Kidney epithelial cell (primary cell): ENCODE data around the gene CCNG2. TPM values are rescaled to one million over a fixed set of nuclear protein-coding genes. Genes with fewer than 3 reads are reported as not detected.

Experiments
- DNase-seq: peaks from one replicate; pipeline ENCODE4 v3.0.0-alpha.2; 2010; ENCODE audit warnings: low read depth
- H3K27me3 ChIP-seq: 2 replicates; pipeline ENCODE4 v1.6.0; 2011; ENCODE audit warnings: low read length; ENCODE audit not compliant: control insufficient read depth, insufficient read depth
- H3K36me3 ChIP-seq: 2 replicates; pipeline ENCODE4 v1.5.1; 2011; ENCODE audit warnings: low read length; ENCODE audit not compliant: control insufficient read depth, insufficient read depth
- H3K4me3 ChIP-seq: 2 replicates; pipeline ENCODE4 v1.5.1; 2011; ENCODE audit warnings: low read depth, mild to moderate bottlenecking, control low read depth, low read length
- total RNA-seq: library from RNA; depleted of rRNA; stranded (reverse); fragments of >200 nt; gene quantifications from 2 replicates; pipeline ENCODE4 v1.2.3, GENCODE V29; 2015
- TF ChIP-seq, protein P1 (sequence below): IDR thresholded peaks from 2 replicates; pipeline ENCODE4 v1.5.1; 2011; ENCODE audit warnings: mild to moderate bottlenecking, moderate library complexity, low read length, control low read depth, inconsistent platforms; ENCODE audit not compliant: insufficient read depth, poor library complexity, severe bottlenecking

CCNG2 gene
- total RNA-seq, 1 donor from 2014 or later: 27.1 TPM

DNA sequence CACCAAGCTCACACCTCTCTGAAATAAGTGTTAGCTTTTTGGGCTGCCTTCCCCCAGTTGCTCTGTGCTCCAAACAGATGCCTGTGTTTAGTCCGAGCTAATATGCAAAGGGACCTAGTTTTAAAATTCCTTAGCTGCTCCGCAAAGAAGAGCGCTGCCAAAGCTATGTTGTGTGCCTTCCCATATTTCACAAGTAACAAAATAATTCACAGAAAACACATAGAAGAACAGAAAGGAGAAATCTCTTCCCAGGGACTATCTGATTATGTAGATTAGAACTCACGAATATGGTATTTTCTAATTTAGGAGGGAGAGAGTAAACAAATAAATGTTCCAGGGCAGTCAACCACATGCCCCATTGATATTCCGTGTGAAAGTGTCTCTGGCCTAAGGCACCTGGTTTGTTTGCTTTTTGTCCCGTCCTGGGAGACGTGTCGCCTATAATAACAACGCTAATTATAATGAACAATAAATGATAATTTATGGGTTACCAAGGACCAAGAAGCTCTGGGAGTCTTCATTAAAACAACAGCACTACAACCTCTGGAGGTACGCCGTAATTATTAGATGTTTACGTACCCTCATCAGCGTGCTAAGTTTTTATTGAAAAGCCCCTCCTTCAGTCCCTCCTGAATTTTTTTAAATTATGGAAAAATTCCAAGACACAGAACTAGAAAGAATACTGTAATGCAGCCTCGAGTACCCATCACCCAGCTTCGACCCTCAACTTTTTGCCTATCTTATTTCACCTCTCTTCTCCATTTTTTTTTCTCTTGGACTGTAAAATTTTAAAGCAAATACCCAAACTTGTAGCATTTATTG is 1.2 kb upstream of the CCNG2 start:
- no peak for DNase-seq
- TF ChIP-seq, protein P1, sequence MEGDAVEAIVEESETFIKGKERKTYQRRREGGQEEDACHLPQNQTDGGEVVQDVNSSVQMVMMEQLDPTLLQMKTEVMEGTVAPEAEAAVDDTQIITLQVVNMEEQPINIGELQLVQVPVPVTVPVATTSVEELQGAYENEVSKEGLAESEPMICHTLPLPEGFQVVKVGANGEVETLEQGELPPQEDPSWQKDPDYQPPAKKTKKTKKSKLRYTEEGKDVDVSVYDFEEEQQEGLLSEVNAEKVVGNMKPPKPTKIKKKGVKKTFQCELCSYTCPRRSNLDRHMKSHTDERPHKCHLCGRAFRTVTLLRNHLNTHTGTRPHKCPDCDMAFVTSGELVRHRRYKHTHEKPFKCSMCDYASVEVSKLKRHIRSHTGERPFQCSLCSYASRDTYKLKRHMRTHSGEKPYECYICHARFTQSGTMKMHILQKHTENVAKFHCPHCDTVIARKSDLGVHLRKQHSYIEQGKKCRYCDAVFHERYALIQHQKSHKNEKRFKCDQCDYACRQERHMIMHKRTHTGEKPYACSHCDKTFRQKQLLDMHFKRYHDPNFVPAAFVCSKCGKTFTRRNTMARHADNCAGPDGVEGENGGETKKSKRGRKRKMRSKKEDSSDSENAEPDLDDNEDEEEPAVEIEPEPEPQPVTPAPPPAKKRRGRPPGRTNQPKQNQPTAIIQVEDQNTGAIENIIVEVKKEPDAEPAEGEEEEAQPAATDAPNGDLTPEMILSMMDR: no peak
- no peaks in the 10 kb centered on the region for H3K36me3 ChIP-seq
- no peaks in the 10 kb centered on the region for H3K27me3 ChIP-seq
- H3K4me3 ChIP-seq: peak overlapping the region; percentile 33

DNA sequence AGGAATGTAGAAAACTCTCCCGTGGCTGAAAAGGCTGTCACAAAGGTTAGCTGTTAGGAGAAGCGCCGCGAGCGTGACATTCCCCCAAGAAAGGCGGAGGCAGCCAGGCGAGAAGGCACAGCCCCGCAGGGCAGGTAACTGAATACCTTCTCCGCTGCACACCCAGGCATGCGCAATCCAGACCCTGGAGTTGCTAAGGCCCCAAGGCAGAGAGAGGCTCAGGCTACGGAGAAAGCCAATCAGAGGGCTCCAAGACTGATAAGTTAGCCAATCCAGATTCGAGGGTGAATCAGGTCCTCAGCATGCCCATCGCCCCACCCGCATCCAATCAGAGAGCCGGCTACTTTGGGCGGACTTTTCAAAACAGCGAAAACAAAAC is 485 bp upstream of the CCNG2 start:
- TF ChIP-seq, protein P1: no peak
- peak; percentile 98 for DNase-seq
- H3K36me3 ChIP-seq: no peaks in the 10 kb centered on the region

DNA sequence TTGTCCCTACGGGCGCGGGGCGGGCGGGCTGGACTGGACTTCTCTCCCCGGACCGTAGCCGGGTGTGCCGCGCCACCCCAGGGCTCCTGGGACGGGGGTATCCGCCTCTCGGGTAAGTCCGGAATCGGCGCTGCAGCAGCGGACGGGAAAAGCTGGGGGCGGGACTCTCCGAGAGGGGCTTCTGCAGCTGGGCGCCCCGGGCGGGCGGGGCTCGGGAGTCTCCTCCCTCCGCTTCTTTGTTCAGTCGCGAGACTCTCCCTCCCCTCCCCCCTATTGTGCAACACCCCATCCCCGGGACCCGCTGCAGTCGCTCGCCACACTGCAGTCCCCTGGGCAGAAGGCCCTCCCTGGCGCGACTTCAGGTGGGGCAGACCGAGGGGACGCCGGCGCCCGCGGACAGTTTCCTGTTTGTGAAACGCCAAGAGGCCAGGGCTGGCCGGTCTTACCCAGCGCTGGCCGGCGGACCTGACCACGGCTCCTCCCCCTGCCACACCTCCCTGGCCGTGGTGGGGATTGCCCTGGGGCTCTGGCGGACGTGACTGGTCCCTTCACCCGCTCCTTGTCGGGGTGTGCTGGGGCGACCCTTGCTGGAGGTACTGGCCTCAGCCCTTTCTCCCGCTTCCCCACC is 966 bp downstream of the CCNG2 start:
- H3K4me3 ChIP-seq: peak overlapping the region; percentile 93
- DNase-seq: peak; percentile 58
- TF ChIP-seq, protein P1: no peak

More for the DNA sequence above, 485 bp upstream of the CCNG2 start:
- H3K27me3 ChIP-seq: no peaks in the 10 kb centered on the region
- H3K4me3 ChIP-seq: peak overlapping the region; percentile 93

DNA sequence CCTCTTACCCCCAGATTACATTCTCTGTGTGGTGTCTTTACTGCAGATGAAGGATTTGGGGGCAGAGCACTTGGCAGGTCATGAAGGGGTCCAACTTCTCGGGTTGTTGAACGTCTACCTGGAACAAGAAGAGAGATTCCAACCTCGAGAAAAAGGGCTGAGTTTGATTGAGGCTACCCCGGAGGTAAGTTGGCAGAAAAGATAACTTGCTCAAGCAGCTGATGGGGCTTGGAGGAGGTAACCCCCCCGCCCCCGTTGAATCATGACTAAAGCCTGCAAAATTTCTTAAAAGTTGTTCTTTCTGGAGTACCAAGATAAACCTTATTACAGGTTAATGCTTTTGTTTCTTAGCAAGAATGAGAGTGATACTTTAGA is 1.5 kb downstream of the CCNG2 start:
- no peaks in the 10 kb centered on the region for H3K27me3 ChIP-seq
- TF ChIP-seq, protein P1: no peak
- peaks cover 1% of the 10 kb centered on the region for H3K36me3 ChIP-seq
- DNase-seq: no peak
- peak overlapping the region; percentile 93 for H3K4me3 ChIP-seq

More for the DNA sequence above, 966 bp downstream of the CCNG2 start:
- no peaks in the 10 kb centered on the region for H3K27me3 ChIP-seq
- peaks cover 1% of the 10 kb centered on the region for H3K36me3 ChIP-seq

DNA sequence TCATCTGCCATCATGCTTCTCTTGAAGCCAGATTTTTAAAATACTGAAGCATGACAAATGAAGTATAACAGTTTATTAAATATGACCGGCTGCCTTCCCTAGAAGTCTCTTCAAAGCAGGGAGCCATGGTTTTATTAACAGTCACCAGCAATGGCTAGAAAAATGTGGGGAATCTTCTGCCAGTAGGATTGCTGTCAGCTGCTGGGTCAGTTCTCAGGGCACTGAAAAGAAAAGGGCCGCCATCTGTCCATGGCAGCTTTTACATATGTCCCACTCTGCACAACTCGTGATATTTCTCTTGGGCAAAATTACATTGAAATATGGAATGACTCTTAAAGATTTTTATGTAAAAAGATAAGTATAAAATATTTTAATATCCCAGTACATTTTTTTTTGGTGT is 2.8 kb downstream of the CCNG2 start:
- H3K27me3 ChIP-seq: no peaks in the 10 kb centered on the region
- H3K4me3 ChIP-seq: no peak overlapping the region
- H3K36me3 ChIP-seq: peaks cover 1% of the 10 kb centered on the region
- TF ChIP-seq, protein P1: no peak
- DNase-seq: no peak

DNA sequence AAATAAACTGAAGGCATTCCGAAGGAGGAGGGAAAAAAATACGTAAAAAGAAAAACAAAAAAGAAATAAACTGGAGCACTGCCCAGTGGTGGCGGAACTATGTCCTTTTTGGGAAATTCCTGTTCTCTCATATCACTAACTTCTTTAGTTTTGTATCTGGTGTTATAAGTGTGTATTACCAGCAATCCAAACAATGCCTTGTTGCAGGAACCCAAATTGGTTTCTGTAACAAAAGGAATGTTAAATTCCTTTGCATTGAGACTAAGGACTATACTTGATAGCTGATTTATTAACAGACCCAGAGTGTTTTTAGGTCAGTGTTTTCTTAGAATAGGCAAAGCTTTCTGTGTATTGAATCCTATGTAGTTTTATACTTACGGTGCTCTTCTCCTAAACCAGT is 6.6 kb downstream of the CCNG2 start:
- no peak for DNase-seq
- TF ChIP-seq, protein P1: no peak
- H3K27me3 ChIP-seq: no peaks in the 10 kb centered on the region
- no peak overlapping the region for H3K4me3 ChIP-seq
- peaks cover 1% of the 10 kb centered on the region for H3K36me3 ChIP-seq
